ENCODE measurements around the gene ELL.

DNA sequence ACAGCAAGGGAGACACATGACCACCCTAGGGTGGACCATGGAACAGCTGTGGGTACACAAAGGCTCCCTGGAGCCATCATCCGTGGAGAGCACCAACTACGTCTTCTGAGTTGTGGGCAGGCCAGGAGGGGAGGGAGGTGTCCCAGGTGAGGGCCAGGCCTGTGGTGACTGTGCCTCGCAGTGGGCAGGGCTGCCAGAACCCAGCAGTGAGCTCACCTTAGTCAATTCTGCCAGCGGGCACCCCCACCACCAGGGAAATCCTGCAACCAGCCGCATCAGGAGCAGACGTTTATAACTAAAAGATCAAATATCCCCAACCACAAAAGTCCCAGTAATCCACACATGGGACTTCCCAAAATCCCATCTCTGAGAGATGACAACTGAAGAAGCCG lies 19.6 kb downstream of the ELL start:
- TF ChIP-seq, protein P1, sequence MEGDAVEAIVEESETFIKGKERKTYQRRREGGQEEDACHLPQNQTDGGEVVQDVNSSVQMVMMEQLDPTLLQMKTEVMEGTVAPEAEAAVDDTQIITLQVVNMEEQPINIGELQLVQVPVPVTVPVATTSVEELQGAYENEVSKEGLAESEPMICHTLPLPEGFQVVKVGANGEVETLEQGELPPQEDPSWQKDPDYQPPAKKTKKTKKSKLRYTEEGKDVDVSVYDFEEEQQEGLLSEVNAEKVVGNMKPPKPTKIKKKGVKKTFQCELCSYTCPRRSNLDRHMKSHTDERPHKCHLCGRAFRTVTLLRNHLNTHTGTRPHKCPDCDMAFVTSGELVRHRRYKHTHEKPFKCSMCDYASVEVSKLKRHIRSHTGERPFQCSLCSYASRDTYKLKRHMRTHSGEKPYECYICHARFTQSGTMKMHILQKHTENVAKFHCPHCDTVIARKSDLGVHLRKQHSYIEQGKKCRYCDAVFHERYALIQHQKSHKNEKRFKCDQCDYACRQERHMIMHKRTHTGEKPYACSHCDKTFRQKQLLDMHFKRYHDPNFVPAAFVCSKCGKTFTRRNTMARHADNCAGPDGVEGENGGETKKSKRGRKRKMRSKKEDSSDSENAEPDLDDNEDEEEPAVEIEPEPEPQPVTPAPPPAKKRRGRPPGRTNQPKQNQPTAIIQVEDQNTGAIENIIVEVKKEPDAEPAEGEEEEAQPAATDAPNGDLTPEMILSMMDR (IDR thresholded peaks at IDR 0.05; ENCODE audit: insufficient read depth, low read depth, low read length) = no peak
- no peak for TF ChIP-seq EZH2 (IDR thresholded peaks at IDR 0.05; ENCODE audit: insufficient read depth, low read length)
